ENCODE data around the gene CD200R1.
"Not testable (repeated sequence)": the region's sequence is repeated elsewhere in the genome, so short reads cannot be mapped to it uniquely, and the experiment has no call there.

Gene CD200R1

GRCh38 chr3:112956351-112956750 lies 18.6 kb downstream of the CD200R1 start:
- no peaks in the 10 kb centered on the region for H3K9me3 ChIP-seq (ENCODE audit: control insufficient read depth in 2 of 2, low read length in 2 of 2)
- H3K36me3 ChIP-seq (ENCODE audit: control insufficient read depth in 2 of 2, insufficient read depth in 2 of 2, low read length in 2 of 2): no peaks in the 10 kb centered on the region
- H3K4me3 ChIP-seq (ENCODE audit: low read length in 2 of 2): no peak overlapping the region
- H3K9ac ChIP-seq (ENCODE audit: low read depth in 1 of 2, low read length in 2 of 2): no peak overlapping the region
- H3K27me3 ChIP-seq (ENCODE audit: control insufficient read depth in 2 of 2, insufficient read depth in 2 of 2, low read length in 2 of 2): no peaks in the 10 kb centered on the region
- no peak overlapping the region for H3K27ac ChIP-seq (ENCODE audit: low read depth in 2 of 2, low read length in 2 of 2)
- no peaks in the 10 kb centered on the region for H3K4me1 ChIP-seq (ENCODE audit: control insufficient read depth in 2 of 2, insufficient read depth in 2 of 2, low read length in 2 of 2)

GRCh38 chr3:112948346-112948838 lies 26.5 kb downstream of the CD200R1 start:
- H3K27ac ChIP-seq (ENCODE audit: low read depth in 2 of 2, low read length in 2 of 2): no peak overlapping the region
- no peak overlapping the region for H3K4me3 ChIP-seq (ENCODE audit: low read length in 2 of 2)
- no peaks in the 10 kb centered on the region for H3K36me3 ChIP-seq (ENCODE audit: control insufficient read depth in 2 of 2, insufficient read depth in 2 of 2, low read length in 2 of 2)
- no peak overlapping the region for H3K9ac ChIP-seq (ENCODE audit: low read depth in 1 of 2, low read length in 2 of 2)
- no peaks in the 10 kb centered on the region for H3K27me3 ChIP-seq (ENCODE audit: control insufficient read depth in 2 of 2, insufficient read depth in 2 of 2, low read length in 2 of 2)
- no peaks in the 10 kb centered on the region for H3K4me1 ChIP-seq (ENCODE audit: control insufficient read depth in 2 of 2, insufficient read depth in 2 of 2, low read length in 2 of 2)
- H3K9me3 ChIP-seq (ENCODE audit: control insufficient read depth in 2 of 2, low read length in 2 of 2): no peaks in the 10 kb centered on the region

- no peak overlapping the region for H3K9ac ChIP-seq (ENCODE audit: low read depth in 1 of 2, low read length in 2 of 2)
- H3K4me1 ChIP-seq (ENCODE audit: control insufficient read depth in 2 of 2, insufficient read depth in 2 of 2, low read length in 2 of 2): no peaks in the 10 kb centered on the region
- no peak overlapping the region for H3K27ac ChIP-seq (ENCODE audit: low read depth in 2 of 2, low read length in 2 of 2)
- no peaks in the 10 kb centered on the region for H3K27me3 ChIP-seq (ENCODE audit: control insufficient read depth in 2 of 2, insufficient read depth in 2 of 2, low read length in 2 of 2)
- no peaks in the 10 kb centered on the region for H3K36me3 ChIP-seq (ENCODE audit: control insufficient read depth in 2 of 2, insufficient read depth in 2 of 2, low read length in 2 of 2)
- H3K9me3 ChIP-seq (ENCODE audit: control insufficient read depth in 2 of 2, low read length in 2 of 2): no peaks in the 10 kb centered on the region
- no peak overlapping the region for H3K4me3 ChIP-seq (ENCODE audit: low read length in 2 of 2)
These were observed 43.0 kb downstream of the CD200R1 start for GRCh38 chr3:112931736-112932521.

- H3K27me3 ChIP-seq (ENCODE audit: control insufficient read depth in 2 of 2, insufficient read depth in 2 of 2, low read length in 2 of 2): no peaks in the 10 kb centered on the region
- no peaks in the 10 kb centered on the region for H3K4me1 ChIP-seq (ENCODE audit: control insufficient read depth in 2 of 2, insufficient read depth in 2 of 2, low read length in 2 of 2)
- H3K27ac ChIP-seq (ENCODE audit: low read depth in 2 of 2, low read length in 2 of 2): no peak overlapping the region
- H3K9ac ChIP-seq (ENCODE audit: low read depth in 1 of 2, low read length in 2 of 2): no peak overlapping the region
- H3K9me3 ChIP-seq (ENCODE audit: control insufficient read depth in 2 of 2, low read length in 2 of 2): no peaks in the 10 kb centered on the region
- H3K36me3 ChIP-seq (ENCODE audit: control insufficient read depth in 2 of 2, insufficient read depth in 2 of 2, low read length in 2 of 2): no peaks in the 10 kb centered on the region
- no peak overlapping the region for H3K4me3 ChIP-seq (ENCODE audit: low read length in 2 of 2)
These were observed 44.1 kb downstream of the CD200R1 start for GRCh38 chr3:112930771-112931170.

GRCh38 chr3:112925969-112926368 lies 48.9 kb downstream of the CD200R1 start:
- Histone ChIP-seq H3K36me3 (ENCODE audit: control insufficient read depth in 2 of 2, insufficient read depth in 2 of 2, low read length in 2 of 2) (no peaks in the 10 kb centered on the region), H3K4me1 (ENCODE audit: control insufficient read depth in 2 of 2, insufficient read depth in 2 of 2, low read length in 2 of 2) (no peaks in the 10 kb centered on the region), H3K27me3 (ENCODE audit: control insufficient read depth in 2 of 2, insufficient read depth in 2 of 2, low read length in 2 of 2) (no peaks in the 10 kb centered on the region), H3K9me3 (ENCODE audit: control insufficient read depth in 2 of 2, low read length in 2 of 2) (no peaks in the 10 kb centered on the region), H3K4me3 (ENCODE audit: low read length in 2 of 2) (no peak overlapping the region), H3K9ac (ENCODE audit: low read depth in 1 of 2, low read length in 2 of 2) (no peak overlapping the region), H3K27ac (ENCODE audit: low read depth in 2 of 2, low read length in 2 of 2) (no peak overlapping the region)

GRCh38 chr3:112925560-112925959 lies 49.3 kb downstream of the CD200R1 start:
- Histone ChIP-seq H3K27me3 (ENCODE audit: control insufficient read depth in 2 of 2, insufficient read depth in 2 of 2, low read length in 2 of 2) (no peaks in the 10 kb centered on the region), H3K4me1 (ENCODE audit: control insufficient read depth in 2 of 2, insufficient read depth in 2 of 2, low read length in 2 of 2) (no peaks in the 10 kb centered on the region), H3K36me3 (ENCODE audit: control insufficient read depth in 2 of 2, insufficient read depth in 2 of 2, low read length in 2 of 2) (no peaks in the 10 kb centered on the region), H3K9me3 (ENCODE audit: control insufficient read depth in 2 of 2, low read length in 2 of 2) (no peaks in the 10 kb centered on the region), H3K27ac (ENCODE audit: low read depth in 2 of 2, low read length in 2 of 2) (no peak overlapping the region), H3K4me3 (ENCODE audit: low read length in 2 of 2) (no peak overlapping the region), H3K9ac (ENCODE audit: low read depth in 1 of 2, low read length in 2 of 2) (no peak overlapping the region)

- not testable (repeated sequence) for H3K4me1 ChIP-seq (ENCODE audit: control insufficient read depth in 2 of 2, insufficient read depth in 2 of 2, low read length in 2 of 2); H3K9ac ChIP-seq (ENCODE audit: low read depth in 1 of 2, low read length in 2 of 2); H3K27me3 ChIP-seq (ENCODE audit: control insufficient read depth in 2 of 2, insufficient read depth in 2 of 2, low read length in 2 of 2); H3K4me3 ChIP-seq (ENCODE audit: low read length in 2 of 2); H3K27ac ChIP-seq (ENCODE audit: low read depth in 2 of 2, low read length in 2 of 2); H3K9me3 ChIP-seq (ENCODE audit: control insufficient read depth in 2 of 2, low read length in 2 of 2); H3K36me3 ChIP-seq (ENCODE audit: control insufficient read depth in 2 of 2, insufficient read depth in 2 of 2, low read length in 2 of 2)
These were observed 55.4 kb downstream of the CD200R1 start for GRCh38 chr3:112919541-112919940.

GRCh38 chr3:112908252-112908651 lies 66.7 kb downstream of the CD200R1 start:
- no peaks in the 10 kb centered on the region for H3K27me3 ChIP-seq (ENCODE audit: control insufficient read depth in 2 of 2, insufficient read depth in 2 of 2, low read length in 2 of 2)
- no peaks in the 10 kb centered on the region for H3K4me1 ChIP-seq (ENCODE audit: control insufficient read depth in 2 of 2, insufficient read depth in 2 of 2, low read length in 2 of 2)
- H3K4me3 ChIP-seq (ENCODE audit: low read length in 2 of 2): no peak overlapping the region
- no peaks in the 10 kb centered on the region for H3K36me3 ChIP-seq (ENCODE audit: control insufficient read depth in 2 of 2, insufficient read depth in 2 of 2, low read length in 2 of 2)
- H3K27ac ChIP-seq (ENCODE audit: low read depth in 2 of 2, low read length in 2 of 2): no peak overlapping the region
- no peak overlapping the region for H3K9ac ChIP-seq (ENCODE audit: low read depth in 1 of 2, low read length in 2 of 2)
- no peaks in the 10 kb centered on the region for H3K9me3 ChIP-seq (ENCODE audit: control insufficient read depth in 2 of 2, low read length in 2 of 2)

GRCh38 chr3:112904786-112905185 lies 70.1 kb downstream of the CD200R1 start:
- no peaks in the 10 kb centered on the region for H3K27me3 ChIP-seq (ENCODE audit: control insufficient read depth in 2 of 2, insufficient read depth in 2 of 2, low read length in 2 of 2)
- no peaks in the 10 kb centered on the region for H3K4me1 ChIP-seq (ENCODE audit: control insufficient read depth in 2 of 2, insufficient read depth in 2 of 2, low read length in 2 of 2)
- no peak overlapping the region for H3K9ac ChIP-seq (ENCODE audit: low read depth in 1 of 2, low read length in 2 of 2)
- H3K9me3 ChIP-seq (ENCODE audit: control insufficient read depth in 2 of 2, low read length in 2 of 2): no peaks in the 10 kb centered on the region
- H3K27ac ChIP-seq (ENCODE audit: low read depth in 2 of 2, low read length in 2 of 2): no peak overlapping the region
- no peaks in the 10 kb centered on the region for H3K36me3 ChIP-seq (ENCODE audit: control insufficient read depth in 2 of 2, insufficient read depth in 2 of 2, low read length in 2 of 2)
- H3K4me3 ChIP-seq (ENCODE audit: low read length in 2 of 2): no peak overlapping the region

GRCh38 chr3:112900113-112900512 lies 74.8 kb downstream of the CD200R1 start:
- Histone ChIP-seq H3K27me3 (ENCODE audit: control insufficient read depth in 2 of 2, insufficient read depth in 2 of 2, low read length in 2 of 2) (no peaks in the 10 kb centered on the region), H3K36me3 (ENCODE audit: control insufficient read depth in 2 of 2, insufficient read depth in 2 of 2, low read length in 2 of 2) (no peaks in the 10 kb centered on the region), H3K27ac (ENCODE audit: low read depth in 2 of 2, low read length in 2 of 2) (no peak overlapping the region), H3K9ac (ENCODE audit: low read depth in 1 of 2, low read length in 2 of 2) (no peak overlapping the region), H3K4me3 (ENCODE audit: low read length in 2 of 2) (no peak overlapping the region), H3K4me1 (ENCODE audit: control insufficient read depth in 2 of 2, insufficient read depth in 2 of 2, low read length in 2 of 2) (no peaks in the 10 kb centered on the region), H3K9me3 (ENCODE audit: control insufficient read depth in 2 of 2, low read length in 2 of 2) (no peaks in the 10 kb centered on the region)
